Inflammatory macrophage (primary cell): ENCODE results near the gene TSHZ3.

ENCODE experiments used
- DNase-seq, 2 donors: peaks; one replicate each; pipeline ENCODE4 v3.0.0-alpha.2; 2020 to 2022

TSHZ3 gene

GRCh38 chr19:31312009-31312676 is 37.1 kb downstream of the TSHZ3 start:
- peak; percentile 88 for DNase-seq

- DNase-seq: no peak
Measured at GRCh38 chr19:31310432-31311133, 38.7 kb downstream of the TSHZ3 start.

- DNase-seq: no peak
Measured at GRCh38 chr19:31308781-31309180, 40.5 kb downstream of the TSHZ3 start.

- DNase-seq: no peak
Measured at GRCh38 chr19:31307071-31307669, 42.1 kb downstream of the TSHZ3 start.

- no peak for DNase-seq
Measured at GRCh38 chr19:31306006-31306753, 43.1 kb downstream of the TSHZ3 start.

GRCh38 chr19:31304831-31305312 is 44.4 kb downstream of the TSHZ3 start:
- peak; percentile 77 to 91 for DNase-seq

GRCh38 chr19:31303262-31303815 is 45.9 kb downstream of the TSHZ3 start:
- no peak for DNase-seq

GRCh38 chr19:31301306-31301980 is 47.8 kb downstream of the TSHZ3 start:
- no peak for DNase-seq

GRCh38 chr19:31300422-31300821 is 48.8 kb downstream of the TSHZ3 start:
- no peak for DNase-seq

GRCh38 chr19:31299665-31300064 is 49.6 kb downstream of the TSHZ3 start:
- no peak for DNase-seq

- DNase-seq: no peak
Measured at GRCh38 chr19:31297991-31298390, 51.2 kb downstream of the TSHZ3 start.

- DNase-seq: no peak
Measured at GRCh38 chr19:31296741-31297390, 52.4 kb downstream of the TSHZ3 start.

GRCh38 chr19:31294189-31294588 is 55.0 kb downstream of the TSHZ3 start:
- no peak for DNase-seq

- no peak for DNase-seq
Measured at GRCh38 chr19:31292639-31293185, 56.5 kb downstream of the TSHZ3 start.

- no peak for DNase-seq
Measured at GRCh38 chr19:31290931-31291590, 58.2 kb downstream of the TSHZ3 start.

GRCh38 chr19:31289976-31290375 is 59.3 kb downstream of the TSHZ3 start:
- DNase-seq: no peak

- no peak for DNase-seq
Measured at GRCh38 chr19:31289381-31289880, 59.8 kb downstream of the TSHZ3 start.

- DNase-seq: no peak
Measured at GRCh38 chr19:31286491-31286890, 62.7 kb downstream of the TSHZ3 start.

GRCh38 chr19:31285744-31286143 is 63.5 kb downstream of the TSHZ3 start:
- DNase-seq: no peak

- no peak for DNase-seq
Measured at GRCh38 chr19:31284621-31285020, 64.6 kb downstream of the TSHZ3 start.

- no peak for DNase-seq
Measured at GRCh38 chr19:31283701-31284100, 65.5 kb downstream of the TSHZ3 start.
